ENCODE data around the gene TPI1.

TPI1 gene

DNA sequence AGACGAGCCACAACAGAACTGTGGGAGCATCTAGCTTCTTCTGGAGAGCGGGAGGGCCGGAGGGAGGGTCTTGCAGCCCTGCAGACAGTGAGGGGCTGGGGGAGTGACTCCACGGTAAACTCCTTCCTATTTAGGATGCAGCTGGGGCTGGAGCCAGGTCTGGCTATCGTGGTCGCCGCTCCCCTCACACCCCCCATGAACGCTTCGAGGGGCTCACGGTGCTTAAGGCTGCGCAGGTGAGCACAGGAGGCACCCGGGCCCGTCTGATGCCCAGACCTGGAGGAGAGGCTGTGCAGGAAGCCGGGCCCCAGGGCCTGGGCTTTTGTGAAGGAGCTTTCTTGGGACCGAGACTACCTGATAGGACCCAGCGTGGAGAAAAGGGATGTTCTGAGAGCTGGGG, 30.5 kb upstream of the TPI1 start:
- no peak overlapping the region for H3K27ac Mint-ChIP-seq
- DNase-seq (ENCODE audit: low spot score in 2 of 2) (no peak), ATAC-seq (no peak)
- peaks cover 18% of the 10 kb centered on the region for H3K4me1 Mint-ChIP-seq
- no peak overlapping the region for H3K4me3 Mint-ChIP-seq
- no peaks in the 10 kb centered on the region for H3K9me3 Mint-ChIP-seq
- no peaks in the 10 kb centered on the region for H3K36me3 Mint-ChIP-seq

DNA sequence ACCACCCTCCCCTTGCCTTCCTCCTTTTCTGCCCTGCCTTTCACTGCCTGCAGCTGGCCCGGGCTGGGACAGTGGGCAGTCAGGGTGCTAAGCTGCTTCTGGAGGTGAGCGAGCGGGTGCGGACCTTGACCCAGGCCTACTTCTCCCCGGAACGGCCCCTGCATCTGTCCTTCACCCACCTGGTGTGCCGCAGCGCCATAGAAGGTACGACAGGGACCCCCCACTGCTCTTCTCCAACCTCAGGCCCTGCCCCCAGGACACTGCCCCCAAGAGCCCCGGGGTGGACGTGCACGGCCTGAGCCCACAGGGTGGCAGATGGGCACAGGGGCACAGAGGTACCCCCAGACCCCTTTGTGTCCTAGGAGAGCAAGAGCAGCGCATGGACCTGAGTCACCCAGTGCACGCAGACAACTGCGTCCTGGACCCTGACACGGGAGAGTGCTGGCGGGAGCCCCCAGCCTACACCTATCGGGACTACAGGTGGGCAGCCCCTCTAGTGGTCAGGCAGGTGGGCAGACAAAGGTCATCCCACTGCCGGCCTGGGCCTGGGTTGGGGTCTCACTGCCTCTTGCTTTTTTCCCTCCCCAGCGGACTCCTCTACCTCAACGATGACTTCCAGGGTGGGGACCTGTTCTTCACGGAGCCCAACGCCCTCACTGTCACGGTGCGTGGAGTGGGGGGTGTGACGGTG, 29.8 kb upstream of the TPI1 start:
- no peak for ATAC-seq

DNA sequence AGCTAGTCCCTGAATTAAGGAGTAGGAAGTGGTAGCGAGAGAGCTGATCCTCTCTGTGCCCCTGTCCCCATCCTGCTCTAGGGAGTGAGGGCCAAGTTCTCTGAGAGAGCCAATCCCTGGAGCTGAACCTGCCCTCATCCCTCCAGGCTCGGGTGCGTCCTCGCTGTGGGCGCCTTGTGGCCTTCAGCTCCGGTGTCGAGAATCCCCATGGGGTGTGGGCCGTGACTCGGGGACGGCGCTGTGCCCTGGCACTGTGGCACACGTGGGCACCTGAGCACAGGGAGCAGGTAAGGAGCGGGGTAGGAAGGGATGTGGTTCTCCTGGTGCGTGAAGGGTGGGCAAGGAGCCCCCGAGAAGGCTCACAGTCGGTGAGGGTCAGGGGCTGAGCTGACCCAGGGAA, 28.5 kb upstream of the TPI1 start:
- Mint-ChIP-seq H3K4me3 (no peak overlapping the region), H3K9me3 (no peaks in the 10 kb centered on the region), H3K4me1 (peaks cover 18% of the 10 kb centered on the region), H3K36me3 (no peaks in the 10 kb centered on the region), H3K27ac (no peak overlapping the region)
- ATAC-seq (no peak), DNase-seq (ENCODE audit: low spot score in 2 of 2) (no peak)

More for the DNA sequence above, 29.8 kb upstream of the TPI1 start:
- Mint-ChIP-seq H3K27ac (no peak overlapping the region), H3K36me3 (no peaks in the 10 kb centered on the region), H3K4me1 (peaks cover 18% of the 10 kb centered on the region), H3K9me3 (no peaks in the 10 kb centered on the region), H3K4me3 (no peak overlapping the region)
- DNase-seq (ENCODE audit: low spot score in 2 of 2) = no peak

DNA sequence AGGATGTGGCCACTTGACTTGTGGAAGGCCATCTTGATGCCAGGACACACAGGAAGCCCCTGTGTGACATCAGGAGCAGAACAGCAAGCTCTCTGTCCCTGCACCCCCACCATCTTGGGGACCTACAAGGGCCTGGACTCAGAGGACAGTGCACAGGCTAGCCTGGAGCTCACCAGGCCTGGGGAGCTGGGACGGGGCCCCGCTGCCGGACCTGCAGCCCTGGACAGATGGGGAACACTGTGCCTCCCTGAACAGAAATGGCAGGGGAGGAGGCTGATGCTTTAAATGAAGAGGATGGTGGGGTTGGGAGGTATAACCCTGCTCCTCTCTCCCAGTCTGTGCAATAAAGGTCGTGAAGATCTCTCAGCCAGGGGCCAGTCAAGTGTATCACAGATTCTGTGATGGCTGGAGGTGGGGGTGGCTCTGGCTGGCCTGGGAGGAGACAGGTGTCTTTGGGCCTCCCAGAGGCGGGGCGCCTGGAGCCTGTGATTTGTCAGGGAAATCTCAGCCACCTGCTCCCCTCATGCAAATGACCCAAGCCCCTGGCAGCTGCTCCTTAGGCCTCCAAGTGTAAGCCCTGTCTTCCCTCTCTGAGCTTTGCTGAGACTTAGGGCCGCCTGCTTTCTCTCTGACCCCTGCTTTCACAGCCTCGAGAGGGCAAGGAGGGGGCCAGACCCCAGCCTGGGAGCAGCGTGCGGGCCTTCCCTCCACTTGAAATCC, 27.7 kb upstream of the TPI1 start:
- Mint-ChIP-seq H3K36me3 (no peaks in the 10 kb centered on the region), H3K9me3 (no peaks in the 10 kb centered on the region), H3K4me3 (no peak overlapping the region), H3K4me1 (peaks cover 11% of the 10 kb centered on the region), H3K27ac (no peak overlapping the region)
- DNase-seq (ENCODE audit: low spot score in 2 of 2) = no peak
- no peak for ATAC-seq

DNA sequence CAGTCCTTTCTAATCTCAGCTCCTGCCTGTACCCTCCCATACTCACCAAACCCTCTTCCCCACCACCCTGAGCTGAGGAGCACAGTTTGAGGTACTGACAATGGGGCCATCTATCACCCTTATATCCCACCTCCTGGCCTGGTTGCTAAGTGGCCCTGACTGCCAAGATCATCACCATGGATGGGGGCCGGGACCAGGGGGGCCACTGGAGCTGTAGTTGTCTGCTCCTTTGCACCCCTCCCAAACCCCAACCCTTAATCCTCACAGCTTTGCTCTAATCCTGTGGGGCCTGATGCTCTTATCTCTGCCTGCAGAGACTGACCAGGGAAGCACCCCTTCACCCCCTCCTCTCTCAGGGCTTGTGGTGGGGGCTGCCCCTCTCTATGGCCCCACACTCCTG, 27.0 kb upstream of the TPI1 start:
- no peak for ATAC-seq
- Mint-ChIP-seq H3K27ac (no peak overlapping the region), H3K9me3 (no peaks in the 10 kb centered on the region), H3K36me3 (no peaks in the 10 kb centered on the region), H3K4me3 (no peak overlapping the region), H3K4me1 (peaks cover 6% of the 10 kb centered on the region)
- no peak for DNase-seq (ENCODE audit: low spot score in 2 of 2)

DNA sequence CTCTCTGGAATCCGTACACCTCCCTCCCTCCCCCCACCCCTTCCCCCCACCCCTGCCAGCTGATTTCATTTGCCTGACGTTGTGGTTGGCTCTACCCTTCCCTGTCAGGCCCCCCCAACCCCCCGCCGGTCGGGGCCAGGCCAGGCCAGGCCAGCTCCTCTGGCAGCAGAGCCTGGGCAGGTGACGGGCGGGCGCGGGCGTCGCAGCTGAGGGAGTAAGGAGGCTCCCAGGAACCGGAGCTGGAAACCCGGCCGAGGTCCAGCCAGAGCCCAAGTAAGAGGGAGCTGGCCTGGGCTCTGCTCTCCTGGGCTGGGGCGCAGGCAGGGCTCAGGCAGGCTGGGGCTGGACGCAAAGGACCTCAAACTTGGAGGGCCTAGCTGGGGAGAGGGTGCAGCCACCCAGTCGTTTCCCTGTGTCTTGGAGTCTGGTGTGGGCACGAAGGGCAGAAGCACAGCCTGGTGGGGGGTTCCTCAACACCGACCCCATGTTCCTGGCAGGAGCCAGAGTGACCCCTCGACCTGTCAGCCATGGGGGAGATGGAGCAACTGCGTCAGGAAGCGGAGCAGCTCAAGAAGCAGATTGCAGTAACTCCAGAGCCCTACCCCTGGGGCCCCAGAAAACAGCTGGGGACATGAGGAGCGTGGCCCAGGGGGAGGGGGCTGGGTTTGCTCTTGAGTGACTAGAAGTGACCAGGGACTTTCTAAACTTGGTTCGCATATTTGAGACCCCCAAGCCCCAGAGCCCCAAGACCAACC, 26.4 kb upstream of the TPI1 start, which contains the start of gene GNB3:
Gene GNB3, plus strand, starts transcription at position 165 of the 755 bp plus-strand sequence. Its CDS starts 363 bp downstream, at position 528.
- Mint-ChIP-seq H3K9me3 (no peaks in the 10 kb centered on the region), H3K4me3 (no peak within 1 kb of the TSS), H3K4me1 (peaks cover under 1% of the 10 kb centered on the region), H3K27ac (no peak within 1 kb of the TSS), H3K36me3 (no peaks in the 10 kb centered on the region)
- DNase-seq (ENCODE audit: low spot score in 2 of 2) (no peak), ATAC-seq (no peak)

DNA sequence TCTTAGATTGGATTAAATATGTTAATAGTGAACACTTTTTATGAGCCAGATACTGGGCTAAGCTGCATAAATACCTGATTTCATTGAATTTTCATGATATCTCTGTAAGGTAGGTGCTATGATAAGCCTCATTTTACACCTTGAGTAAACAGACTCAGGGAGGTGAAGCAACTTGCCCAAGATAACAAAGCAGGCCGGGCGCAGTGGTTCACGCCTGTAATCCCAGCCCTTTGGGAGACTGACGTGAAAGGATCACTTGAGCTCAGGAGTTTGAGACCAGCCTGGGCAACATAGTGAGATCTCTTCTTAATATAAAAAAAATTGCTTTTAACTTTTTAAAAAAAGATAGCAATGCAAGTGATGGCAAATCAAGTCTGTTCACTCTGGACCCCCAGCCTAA, 25.3 kb upstream of the TPI1 start:
- Mint-ChIP-seq H3K27ac (no peak overlapping the region), H3K4me1 (no peaks in the 10 kb centered on the region), H3K9me3 (no peaks in the 10 kb centered on the region), H3K36me3 (no peaks in the 10 kb centered on the region), H3K4me3 (no peak overlapping the region)
- DNase-seq (ENCODE audit: low spot score in 2 of 2) = no peak
- ATAC-seq = no peak

DNA sequence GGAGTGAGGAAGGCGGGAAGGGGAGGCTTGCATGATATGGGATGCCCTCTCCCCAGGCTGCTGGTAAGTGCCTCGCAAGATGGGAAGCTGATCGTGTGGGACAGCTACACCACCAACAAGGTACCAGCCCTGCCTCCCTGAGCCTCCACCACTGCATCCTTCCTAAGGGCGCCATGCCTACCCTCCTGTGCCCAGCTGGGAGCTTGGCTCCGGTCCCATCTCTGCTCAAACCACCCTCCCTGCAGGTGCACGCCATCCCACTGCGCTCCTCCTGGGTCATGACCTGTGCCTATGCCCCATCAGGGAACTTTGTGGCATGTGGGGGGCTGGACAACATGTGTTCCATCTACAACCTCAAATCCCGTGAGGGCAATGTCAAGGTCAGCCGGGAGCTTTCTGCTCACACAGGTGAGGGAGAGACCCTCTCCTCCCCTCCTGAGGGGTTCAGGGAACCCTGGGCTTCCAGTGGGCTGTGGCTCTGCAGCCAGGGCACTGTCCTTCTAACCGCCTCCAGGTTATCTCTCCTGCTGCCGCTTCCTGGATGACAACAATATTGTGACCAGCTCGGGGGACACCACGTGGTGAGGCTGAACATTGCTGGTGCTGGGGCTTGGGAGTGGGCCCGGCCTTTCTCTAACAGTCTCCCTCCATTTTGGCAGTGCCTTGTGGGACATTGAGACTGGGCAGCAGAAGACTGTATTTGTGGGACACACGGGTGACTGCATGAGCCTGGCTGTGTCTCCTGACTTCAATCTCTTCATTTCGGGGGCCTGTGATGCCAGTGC, 24.0 kb upstream of the TPI1 start:
- Mint-ChIP-seq H3K4me1 (no peaks in the 10 kb centered on the region), H3K36me3 (peaks cover 7% of the 10 kb centered on the region), H3K9me3 (no peaks in the 10 kb centered on the region), H3K27ac (no peak overlapping the region), H3K4me3 (no peak overlapping the region)
- ATAC-seq = no peak
- no peak for DNase-seq (ENCODE audit: low spot score in 2 of 2)

DNA sequence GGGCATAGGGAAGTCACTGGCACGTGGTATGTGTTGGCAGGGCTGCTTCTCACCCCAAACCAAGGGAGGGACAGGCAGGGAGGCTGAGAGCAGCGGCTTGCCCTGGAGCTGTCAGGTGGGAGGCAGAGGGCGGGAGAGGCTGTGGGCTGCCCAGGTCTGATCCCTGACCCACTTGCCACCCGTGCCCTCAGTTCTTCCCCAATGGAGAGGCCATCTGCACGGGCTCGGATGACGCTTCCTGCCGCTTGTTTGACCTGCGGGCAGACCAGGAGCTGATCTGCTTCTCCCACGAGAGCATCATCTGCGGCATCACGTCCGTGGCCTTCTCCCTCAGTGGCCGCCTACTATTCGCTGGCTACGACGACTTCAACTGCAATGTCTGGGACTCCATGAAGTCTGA, 21.9 kb upstream of the TPI1 start:
- peaks cover 14% of the 10 kb centered on the region for H3K4me1 Mint-ChIP-seq
- no peak overlapping the region for H3K27ac Mint-ChIP-seq
- no peaks in the 10 kb centered on the region for H3K9me3 Mint-ChIP-seq
- ATAC-seq = no peak
- H3K4me3 Mint-ChIP-seq = no peak overlapping the region
- no peak for DNase-seq (ENCODE audit: low spot score in 2 of 2)
- H3K36me3 Mint-ChIP-seq = peaks cover 13% of the 10 kb centered on the region

DNA sequence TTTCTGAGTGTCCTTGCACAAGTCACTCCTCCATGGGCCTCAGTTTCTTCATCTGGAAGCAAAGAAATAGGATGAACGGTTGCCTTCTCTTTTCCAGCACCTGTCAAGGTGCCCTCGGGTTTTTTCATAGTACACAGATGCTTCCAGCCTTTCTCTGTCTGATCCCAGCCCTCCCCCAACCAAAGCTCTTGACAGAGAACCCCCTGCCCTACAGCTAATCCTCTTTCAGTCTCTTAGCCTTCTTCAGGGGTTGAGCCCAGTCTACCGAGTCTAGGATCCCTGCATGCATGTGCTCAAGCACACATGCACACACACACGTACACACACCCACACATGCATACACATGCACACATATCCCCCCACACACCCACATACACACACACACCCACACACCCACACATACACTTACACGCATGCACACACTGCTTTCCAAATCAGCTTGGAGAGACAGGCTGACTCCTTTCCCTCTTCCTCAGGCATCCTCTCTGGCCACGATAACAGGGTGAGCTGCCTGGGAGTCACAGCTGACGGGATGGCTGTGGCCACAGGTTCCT, 20.9 kb upstream of the TPI1 start:
- Mint-ChIP-seq H3K4me1 (peaks cover 24% of the 10 kb centered on the region), H3K36me3 (peaks cover 19% of the 10 kb centered on the region), H3K4me3 (no peak overlapping the region), H3K27ac (no peak overlapping the region), H3K9me3 (no peaks in the 10 kb centered on the region)
- ATAC-seq = no peak
- no peak for DNase-seq (ENCODE audit: low spot score in 2 of 2)

DNA sequence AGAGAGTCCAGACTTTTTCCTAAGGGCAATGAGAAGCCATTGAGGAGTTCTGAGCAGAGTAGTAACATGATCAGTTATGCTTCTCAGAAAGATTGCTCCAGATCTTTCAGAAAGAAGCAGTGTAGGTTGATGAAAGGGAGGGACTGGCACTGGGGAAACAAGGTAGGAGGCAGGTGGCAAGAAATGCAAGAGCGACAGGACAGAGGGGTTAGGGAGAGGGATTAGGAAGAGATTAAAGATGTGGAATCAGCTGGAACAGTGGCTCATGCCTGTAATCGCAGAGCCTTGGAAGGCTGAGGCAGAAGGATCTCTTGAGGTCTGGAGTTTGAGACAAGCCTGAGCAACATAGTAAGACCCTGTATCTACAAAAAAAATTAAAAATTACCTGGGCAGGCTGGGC, 19.7 kb upstream of the TPI1 start:
- Mint-ChIP-seq H3K4me3 (no peak overlapping the region), H3K9me3 (no peaks in the 10 kb centered on the region), H3K36me3 (peaks cover 32% of the 10 kb centered on the region), H3K4me1 (peaks cover 26% of the 10 kb centered on the region), H3K27ac (no peak overlapping the region)
- no peak for ATAC-seq
- no peak for DNase-seq (ENCODE audit: low spot score in 2 of 2)

DNA sequence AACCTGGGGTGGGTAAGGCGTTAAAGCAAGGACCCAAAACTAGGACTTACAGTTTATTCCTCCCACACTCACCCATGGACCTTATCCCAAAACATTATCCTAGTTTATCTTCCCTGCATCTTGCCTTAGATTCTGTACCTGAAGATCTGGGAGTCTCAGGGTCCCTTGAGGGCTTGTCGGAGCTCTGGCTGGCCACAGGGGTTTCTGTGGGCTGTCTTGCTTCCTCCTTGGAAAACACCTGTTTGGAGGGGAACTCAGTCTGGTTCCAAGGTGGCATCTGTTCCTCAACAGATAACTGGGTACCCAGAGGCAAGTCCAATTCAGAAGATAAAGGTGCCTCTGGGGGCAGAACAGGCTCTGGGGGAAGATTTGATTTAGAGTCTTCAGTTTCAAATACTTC, 17.9 kb upstream of the TPI1 start:
- H3K9me3 Mint-ChIP-seq = no peaks in the 10 kb centered on the region
- H3K4me3 Mint-ChIP-seq = peak overlapping the region; percentile 84
- no peak for DNase-seq (ENCODE audit: low spot score in 2 of 2)
- peak overlapping the region; percentile 92 for H3K27ac Mint-ChIP-seq
- no peak for ATAC-seq
- peaks cover 50% of the 10 kb centered on the region for H3K36me3 Mint-ChIP-seq
- H3K4me1 Mint-ChIP-seq = peaks cover 44% of the 10 kb centered on the region

DNA sequence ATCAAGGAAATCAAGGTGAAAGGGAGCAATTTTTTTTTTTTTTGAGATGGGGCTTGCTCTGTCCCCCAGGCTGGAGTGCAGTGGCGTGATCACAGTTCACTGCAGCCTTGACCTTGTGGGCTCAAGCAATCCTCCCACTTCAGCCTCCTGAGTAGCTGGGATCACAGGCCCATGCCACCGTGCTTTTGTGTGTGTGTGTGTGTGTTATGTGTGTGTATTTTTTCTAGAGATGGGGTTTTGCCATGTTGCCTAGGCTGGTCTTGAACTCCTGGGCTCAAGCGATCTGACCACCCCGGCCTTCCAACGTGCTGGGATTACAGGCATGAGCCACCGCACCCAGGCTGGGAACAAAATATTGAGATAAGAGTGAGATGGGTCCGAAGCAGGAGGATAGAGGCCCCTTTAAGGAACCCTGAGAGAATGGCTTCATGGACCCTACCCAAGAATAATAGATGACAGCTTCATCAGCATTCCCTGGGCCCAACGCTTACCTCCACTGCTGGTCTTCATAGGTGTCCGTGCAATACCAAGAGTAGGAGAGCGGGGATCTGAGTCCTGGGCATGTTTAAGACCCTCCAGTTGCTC, 17.3 kb upstream of the TPI1 start:
- Mint-ChIP-seq H3K4me3 (peak overlapping the region; percentile 84), H3K4me1 (peaks cover 44% of the 10 kb centered on the region), H3K36me3 (peaks cover 50% of the 10 kb centered on the region), H3K27ac (peak overlapping the region; percentile 92), H3K9me3 (no peaks in the 10 kb centered on the region)
- DNase-seq (ENCODE audit: low spot score in 2 of 2) = no peak
- no peak for ATAC-seq

DNA sequence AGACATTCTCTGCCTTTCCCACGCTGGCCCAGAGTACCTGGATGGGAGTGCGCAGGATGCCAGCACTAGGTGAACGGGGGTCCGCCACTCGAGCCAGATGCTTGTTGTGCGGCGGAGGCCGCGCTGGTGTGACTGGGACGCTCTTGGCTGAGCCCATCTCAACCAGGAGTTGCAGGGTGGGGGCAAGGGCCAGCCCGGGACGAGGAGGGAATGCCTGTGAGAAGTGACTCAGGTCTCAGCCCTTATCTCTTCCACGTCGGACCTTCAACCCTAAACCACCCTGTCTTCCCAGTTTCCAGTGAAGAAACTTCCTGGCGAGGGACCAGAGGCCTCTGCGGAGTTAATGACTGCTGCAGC, 16.6 kb upstream of the TPI1 start:
- peaks cover 44% of the 10 kb centered on the region for H3K4me1 Mint-ChIP-seq
- no peaks in the 10 kb centered on the region for H3K9me3 Mint-ChIP-seq
- peaks cover 53% of the 10 kb centered on the region for H3K36me3 Mint-ChIP-seq
- no peak for DNase-seq (ENCODE audit: low spot score in 2 of 2)
- peak overlapping the region; percentile 92 for H3K27ac Mint-ChIP-seq
- ATAC-seq = no peak
- peak overlapping the region; percentile 84 for H3K4me3 Mint-ChIP-seq

Measured in stimulated activated effector memory CD8-positive, alpha-beta T cell treated with anti-CD3 and anti-CD28 coated beads, Interleukin-12 subunit alpha, Interleukin-12 subunit beta, amount 100 ng/mL, for 72 hours (primary cell).